Stimulated activated CD4-positive, alpha-beta T cell treated with anti-CD3 and anti-CD28 coated beads, Interleukin-12 subunit alpha, Interleukin-12 subunit beta, amount 100 ng/mL, for 48 hours (primary cell): Measurements from ENCODE around the gene H6PD.
A peak's percentile ranks its signal among the peaks of the same experiment; 100 is the strongest.

Source experiments
- DNase-seq, 3 donors: peaks; one replicate each; pipeline ENCODE4 v3.0.0-alpha.2; 2020; ENCODE audit warnings: low read depth in 2 of 3, low spot score in 1 of 3

H6PD gene

DNA sequence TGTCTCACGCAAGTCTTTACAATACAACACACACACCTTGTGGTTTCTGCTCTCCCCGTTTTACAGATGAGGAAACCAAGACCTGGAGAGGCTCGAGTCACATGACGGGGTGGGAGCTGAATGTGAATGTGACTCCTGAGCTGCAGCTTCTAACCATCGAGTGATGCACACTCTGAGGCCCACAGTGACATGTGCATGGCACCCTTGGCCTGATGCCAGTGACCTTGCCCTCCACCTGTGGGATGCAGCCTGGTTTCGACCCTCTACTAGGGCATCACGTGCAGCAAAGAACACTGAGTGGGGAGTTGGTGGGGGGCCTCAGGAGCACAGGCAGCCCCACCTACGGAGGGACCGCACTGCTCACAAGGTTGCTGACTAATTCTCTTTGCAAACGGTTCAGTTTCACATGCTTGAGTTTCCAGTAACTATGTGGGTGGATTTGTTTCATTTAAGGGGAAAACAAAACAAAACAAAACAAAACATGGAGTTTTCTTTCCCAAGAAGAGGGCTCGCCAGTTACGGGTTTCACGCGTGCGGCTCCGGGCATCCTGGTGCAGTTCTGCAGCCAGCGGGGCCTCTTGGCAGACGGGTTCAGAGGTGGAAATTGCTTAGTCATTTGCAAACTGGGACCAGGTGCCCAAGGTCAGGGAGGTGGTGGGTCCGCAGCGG lies 81.0 kb downstream of the H6PD start:
- peak; percentile 58 to 62 (median 59) for DNase-seq

DNA sequence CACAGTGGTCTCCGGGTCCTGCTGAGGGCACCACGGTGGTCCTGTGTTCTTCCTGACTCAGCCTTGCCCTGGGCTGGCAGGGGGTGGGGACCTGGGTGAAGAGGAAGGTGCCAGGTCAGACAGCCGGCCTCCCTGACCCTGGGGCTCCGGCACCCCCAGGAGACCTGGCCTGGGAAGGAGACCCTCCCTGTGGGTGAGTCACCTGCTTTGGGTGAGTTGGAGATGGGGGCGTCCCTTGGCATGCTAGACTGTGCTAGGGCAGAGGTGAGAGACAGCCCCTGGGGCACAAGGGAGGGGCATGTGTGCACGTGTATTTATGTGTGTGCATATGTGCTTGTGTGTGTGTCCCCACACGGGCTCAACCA lies 81.5 kb downstream of the H6PD start:
- peak in 1 of 3 donors; percentile 19 for DNase-seq

DNA sequence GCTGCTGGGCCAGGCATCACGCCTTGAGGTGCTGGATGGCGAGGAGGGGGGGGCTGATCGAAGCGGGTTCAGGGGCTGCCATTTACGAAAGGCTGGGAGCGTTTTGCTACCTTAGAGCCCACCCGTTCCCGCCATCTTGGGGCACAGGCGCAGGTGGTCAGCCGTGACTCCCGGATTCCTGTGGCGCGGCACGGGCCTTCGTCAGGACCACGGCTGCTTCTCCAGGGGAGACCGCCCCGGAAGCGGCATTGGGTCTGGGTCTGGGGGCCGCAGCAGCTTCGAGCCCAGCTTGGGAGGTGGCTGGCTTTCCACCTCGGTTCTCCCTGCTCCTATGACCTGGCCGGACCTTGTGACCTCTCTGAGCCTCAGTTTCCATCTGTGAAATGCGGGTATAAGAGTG lies 81.9 kb downstream of the H6PD start:
- no peak for DNase-seq

DNA sequence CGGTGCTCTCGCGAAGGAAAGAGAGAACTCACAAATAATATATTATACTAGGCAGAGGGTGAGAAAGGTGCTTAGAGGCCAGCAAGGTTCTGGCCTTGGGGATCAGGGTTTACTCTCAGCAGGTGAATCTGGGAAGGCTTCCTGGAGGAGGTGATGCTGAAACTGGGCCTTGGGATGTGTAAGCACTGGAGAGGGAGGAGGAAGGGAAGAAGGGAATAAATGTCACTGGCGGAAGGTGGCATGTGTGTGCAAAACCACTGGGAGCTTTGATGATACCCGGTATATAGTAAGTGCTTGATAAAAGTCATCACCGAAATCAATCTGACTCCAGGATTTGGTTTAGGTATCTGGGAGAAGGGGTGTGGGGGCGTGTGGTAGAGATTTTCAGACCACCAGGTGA lies 82.5 kb downstream of the H6PD start:
- no peak for DNase-seq

DNA sequence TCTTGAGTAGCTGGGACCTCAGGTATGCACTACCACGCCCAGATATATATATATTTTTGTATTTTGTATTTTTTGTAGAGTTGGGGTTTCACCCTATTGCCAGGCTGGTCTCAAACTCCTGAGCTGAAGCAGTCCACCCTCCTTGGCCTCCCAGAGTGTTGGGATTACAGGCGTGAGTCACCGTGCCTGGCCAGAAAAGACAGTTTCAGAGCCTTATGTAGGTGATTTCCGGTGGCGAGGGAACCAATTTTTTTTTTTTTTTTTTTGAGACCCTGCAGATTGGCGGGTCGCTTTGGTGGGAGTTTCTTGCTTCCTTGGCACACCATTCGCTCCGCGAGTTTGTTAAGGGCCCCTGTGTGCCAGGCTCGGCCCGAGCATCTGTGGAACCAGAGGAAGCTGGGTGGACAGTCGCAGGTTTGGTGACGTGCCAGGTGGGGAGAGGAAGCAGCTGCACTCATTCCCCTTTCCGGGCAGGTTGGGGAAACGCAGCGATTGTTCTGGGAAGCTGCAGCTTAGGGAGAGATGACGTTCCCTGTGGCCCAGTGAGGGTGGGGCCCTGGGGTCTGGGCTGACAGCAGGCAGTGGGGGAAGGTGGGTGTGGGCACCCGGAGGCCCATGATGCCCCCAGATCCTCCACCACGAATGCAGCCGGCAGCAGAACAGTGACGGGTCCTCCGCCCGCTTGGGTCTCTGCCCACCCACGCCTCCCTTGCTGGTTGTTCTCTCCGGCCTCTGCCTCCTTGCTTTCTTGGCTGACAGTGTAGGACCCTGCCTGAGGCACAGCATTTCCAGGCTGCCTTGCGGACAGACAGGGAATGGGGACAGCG lies 83.2 kb downstream of the H6PD start:
- no peak for DNase-seq

DNA sequence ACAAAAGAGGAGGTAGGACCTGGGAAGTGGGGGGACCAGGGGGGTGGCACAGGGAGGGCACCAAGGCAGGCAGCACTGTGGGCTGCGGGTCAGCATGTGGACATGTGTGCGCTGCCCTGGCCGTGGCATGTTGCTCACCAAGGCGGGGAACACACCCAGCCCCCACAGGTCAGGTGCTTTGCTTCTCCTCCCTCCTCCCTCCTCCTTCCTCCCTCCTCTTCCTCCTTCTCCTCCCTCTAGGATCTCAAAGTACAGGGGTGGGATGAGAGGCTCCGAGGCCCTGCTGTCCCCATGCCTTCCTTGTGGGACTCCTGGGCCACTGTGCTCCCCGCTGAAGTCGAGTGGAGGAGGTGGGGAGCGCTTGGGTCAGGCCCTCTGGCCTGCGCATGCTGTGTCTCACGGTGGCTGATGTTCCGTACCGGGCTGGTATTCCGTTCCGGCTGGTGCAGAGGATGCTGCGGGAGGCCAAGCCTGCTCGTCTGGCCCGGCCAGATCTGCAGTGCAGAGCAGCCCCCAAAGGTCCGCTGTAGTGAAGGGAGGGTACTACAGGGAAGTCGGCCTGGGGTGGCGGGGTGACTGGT lies 84.7 kb downstream of the H6PD start:
- no peak for DNase-seq

DNA sequence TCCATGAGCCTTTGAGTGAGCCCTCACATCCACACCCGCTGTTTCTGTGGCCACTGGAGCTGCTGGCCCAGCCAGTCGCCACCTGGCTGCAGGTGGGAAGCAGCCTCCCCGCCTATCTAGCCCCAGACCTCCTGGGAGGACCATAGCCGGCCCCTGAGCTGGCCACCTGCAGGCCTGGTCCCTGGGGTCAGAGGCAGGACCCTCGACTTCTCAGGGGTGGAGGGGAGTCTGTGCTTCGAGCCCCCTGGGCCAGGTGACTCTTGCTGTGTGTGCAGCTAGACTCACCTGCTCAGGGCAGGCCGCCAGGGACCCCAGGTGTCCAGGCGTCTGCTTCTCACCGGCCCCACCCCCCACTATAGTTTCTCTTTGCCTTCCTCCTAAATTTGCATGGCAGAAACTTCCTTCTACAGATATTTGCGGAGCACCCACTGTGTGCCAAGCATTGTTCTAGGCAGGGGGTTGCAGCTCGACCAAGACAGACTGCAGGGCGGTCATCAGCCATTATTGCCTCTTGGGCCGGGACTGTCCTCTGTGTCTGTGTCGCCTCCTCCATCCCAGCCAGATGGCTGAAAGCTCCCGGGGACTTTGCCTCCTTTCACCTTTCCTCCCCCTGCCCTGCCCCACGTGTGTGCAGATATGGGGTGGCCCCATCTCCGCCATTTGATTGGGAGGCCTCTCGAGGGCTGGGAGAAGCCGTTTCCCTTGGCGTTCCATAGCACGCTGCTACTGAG lies 85.4 kb downstream of the H6PD start:
- no peak for DNase-seq
